ENCODE data around the gene KDM2B.

DNA sequence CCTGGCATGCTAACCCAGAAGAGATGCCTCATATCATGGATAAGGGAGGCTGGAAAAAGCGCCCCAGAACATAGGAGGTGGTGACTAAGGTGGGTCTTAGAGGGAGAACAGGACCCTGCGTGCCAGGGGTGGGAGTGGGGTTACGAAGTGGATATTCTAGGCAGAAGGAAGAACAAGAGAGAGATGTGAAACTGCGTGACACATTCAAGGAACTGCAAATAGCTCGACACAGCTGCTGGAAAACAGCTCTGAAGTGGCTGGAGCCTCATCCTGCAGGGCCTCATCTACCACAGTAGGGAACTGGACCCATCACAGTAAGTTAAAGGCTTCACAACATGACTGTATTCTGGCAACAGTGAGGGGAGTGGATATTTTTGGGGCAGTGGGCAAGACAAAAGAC lies 119.8 kb downstream of the KDM2B start:
- TF ChIP-seq, protein P1, sequence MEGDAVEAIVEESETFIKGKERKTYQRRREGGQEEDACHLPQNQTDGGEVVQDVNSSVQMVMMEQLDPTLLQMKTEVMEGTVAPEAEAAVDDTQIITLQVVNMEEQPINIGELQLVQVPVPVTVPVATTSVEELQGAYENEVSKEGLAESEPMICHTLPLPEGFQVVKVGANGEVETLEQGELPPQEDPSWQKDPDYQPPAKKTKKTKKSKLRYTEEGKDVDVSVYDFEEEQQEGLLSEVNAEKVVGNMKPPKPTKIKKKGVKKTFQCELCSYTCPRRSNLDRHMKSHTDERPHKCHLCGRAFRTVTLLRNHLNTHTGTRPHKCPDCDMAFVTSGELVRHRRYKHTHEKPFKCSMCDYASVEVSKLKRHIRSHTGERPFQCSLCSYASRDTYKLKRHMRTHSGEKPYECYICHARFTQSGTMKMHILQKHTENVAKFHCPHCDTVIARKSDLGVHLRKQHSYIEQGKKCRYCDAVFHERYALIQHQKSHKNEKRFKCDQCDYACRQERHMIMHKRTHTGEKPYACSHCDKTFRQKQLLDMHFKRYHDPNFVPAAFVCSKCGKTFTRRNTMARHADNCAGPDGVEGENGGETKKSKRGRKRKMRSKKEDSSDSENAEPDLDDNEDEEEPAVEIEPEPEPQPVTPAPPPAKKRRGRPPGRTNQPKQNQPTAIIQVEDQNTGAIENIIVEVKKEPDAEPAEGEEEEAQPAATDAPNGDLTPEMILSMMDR (optimal IDR thresholded peaks at IDR 0.05 in 1 of 3, IDR thresholded peaks at IDR 0.05 in 1 of 3, conservative IDR thresholded peaks at IDR 0.05 in 1 of 3; ENCODE audit: extremely low read depth in 1 of 3, insufficient read depth in 2 of 3, low read length in 3 of 3): no peak
- TF ChIP-seq EZH2 (IDR thresholded peaks at IDR 0.05; ENCODE audit: low read length): no peak

All from keratinocyte (primary cell).